Panc1 (cell line): Measurements from ENCODE around the gene GATA5. TPM values are rescaled to one million over a fixed set of nuclear protein-coding genes. Genes with fewer than 3 reads are reported as not detected.

Experiments used
- ATAC-seq: fragments of 200-7000 bp; cut with Tn5 transposase; 2 replicates; pipeline ENCODE4 v1.9.1; 2020; ENCODE audit warnings: mild to moderate bottlenecking, moderate library complexity
- BruUV-seq: library from RNA; stranded (reverse); fragments of 400-500 nt; replicated peaks from 2 replicates; lab custom pipeline; 2021; lab: Mats Ljungman, UMichigan
- CTCF ChIA-PET: fragments of 300-600 bp; sonication (Branson Sonifier 250); formaldehyde crosslinking; loops from one replicate; lab custom pipeline; 2022; ENCODE audit warnings: antibody characterized with exemption; lab: Charles Lee
- POLR2A ChIA-PET: fragments of 300-600 bp; sonication (Branson Sonifier 250); formaldehyde crosslinking; loops from one replicate; lab custom pipeline; 2022; ENCODE audit warnings: antibody characterized with exemption; lab: Charles Lee
- DNase-seq: peaks from one replicate; pipeline ENCODE4 v3.0.0-alpha.2; 2010; ENCODE audit warnings: low read depth, low spot score
- H3K27ac ChIP-seq: 2 replicates; pipeline ENCODE4 v1.5.1; 2011; ENCODE audit warnings: mild to moderate bottlenecking, low read length, inconsistent platforms
- H3K27me3 ChIP-seq: fragments of 200-500 bp; sonication (Bioruptor generic); 2 replicates; pipeline ENCODE4 v1.6.0; 2014; ENCODE audit warnings: low read length, inconsistent platforms; ENCODE audit not compliant: control insufficient read depth, insufficient read depth
- H3K36me3 ChIP-seq: fragments of 200-500 bp; sonication (Bioruptor generic); 2 replicates; pipeline ENCODE4 v1.5.1; 2014; ENCODE audit warnings: inconsistent platforms, mild to moderate bottlenecking, low read length, moderate library complexity; ENCODE audit not compliant: control insufficient read depth, insufficient read depth
- H3K4me1 ChIP-seq: 2 replicates; pipeline ENCODE4 v1.5.1; 2011; ENCODE audit warnings: inconsistent platforms, mild to moderate bottlenecking, low read length, moderate library complexity; ENCODE audit not compliant: control insufficient read depth, insufficient read depth
- H3K4me3 ChIP-seq, 2 experiments: 2 replicates each; pipeline ENCODE4 v1.5.1; 2011 to 2012; ENCODE audit warnings: low read depth in 2 of 2, low read length in 2 of 2, mild to moderate bottlenecking in 2 of 2, inconsistent platforms in 1 of 2, moderate library complexity in 1 of 2
- H3K9me3 ChIP-seq: fragments of 200-500 bp; sonication (Bioruptor generic); 2 replicates; pipeline ENCODE4 v1.5.1; 2014; ENCODE audit warnings: low read depth, mild to moderate bottlenecking, inconsistent platforms, low read length, moderate library complexity; ENCODE audit not compliant: control insufficient read depth, insufficient read depth
- CTCF ChIP-seq: fragments of 450-650 bp; IDR thresholded peaks from 2 replicates; pipeline ENCODE4 v1.5.1; 2017; ENCODE audit warnings: mild to moderate bottlenecking
- POLR2AphosphoS5 ChIP-seq: IDR thresholded peaks from 2 replicates; pipeline ENCODE4 v1.6.1; 2012; ENCODE audit warnings: mild to moderate bottlenecking, low read depth, low read length, moderate library complexity
- SIN3A ChIP-seq: IDR thresholded peaks from 2 replicates; pipeline ENCODE4 v1.6.1; 2012; ENCODE audit warnings: low read depth, mild to moderate bottlenecking, low read length, moderate library complexity, borderline replicate concordance; ENCODE audit not compliant: insufficient read depth
- TCF7L2 ChIP-seq: IDR thresholded peaks from 2 replicates; pipeline ENCODE4 v1.6.1; 2011; ENCODE audit warnings: mild to moderate bottlenecking, low read depth, low read length, inconsistent platforms
- in situ Hi-C: cut with HindIII; loops from 2 replicates; pipeline ENCODE4 v1.10.0; 2016; ENCODE audit warnings: low sequenced_read_pairs, low pct_unique_long_range_greater_than_20kb
- intact Hi-C: fragments of 100-400 bp; cut with micrococcal nuclease; formaldehyde crosslinking; loops from one replicate; pipeline ENCODE4 v1.10.0; 2022; ENCODE audit not compliant: unreplicated experiment
- total RNA-seq: library from RNA; stranded (reverse); gene quantifications from one replicate; pipeline ENCODE4 v1.2.1, GENCODE V29; 2021; ENCODE audit not compliant: unreplicated experiment
- TF ChIP-seq, protein P1 (sequence below), 2 experiments: IDR thresholded peaks; 2 replicates each; pipeline ENCODE4 v1.6.1; 2011 to 2012; ENCODE audit warnings: low read depth in 2 of 2, control low read depth in 1 of 2, low read length in 1 of 2, mild to moderate bottlenecking in 1 of 2, moderate library complexity in 1 of 2; ENCODE audit not compliant: insufficient read depth in 1 of 2

Gene GATA5
- total RNA-seq, 1 experiment from 2014 or later: 53.2 TPM

- intact Hi-C loops (no loop called here), in situ Hi-C loops (no loop called here)
- no TSS peak for BruUV-seq
- Histone ChIP-seq H3K9me3 (no peaks in the 10 kb centered on the region), H3K36me3 (no peaks in the 10 kb centered on the region), H3K4me3 (no peak overlapping the region), H3K27me3 (no peaks in the 10 kb centered on the region), H3K4me1 (no peaks in the 10 kb centered on the region), H3K27ac (no peak overlapping the region)
- CTCF ChIA-PET: interaction anchor here (0.7 kb wide), 1 partner anchor 25 kb away, joined by 3 read pairs; no protein-coding TSS in a partner anchor
- no peak for TF ChIP-seq POLR2AphosphoS5
- no peak for TF ChIP-seq SIN3A
- TF ChIP-seq, protein P1, sequence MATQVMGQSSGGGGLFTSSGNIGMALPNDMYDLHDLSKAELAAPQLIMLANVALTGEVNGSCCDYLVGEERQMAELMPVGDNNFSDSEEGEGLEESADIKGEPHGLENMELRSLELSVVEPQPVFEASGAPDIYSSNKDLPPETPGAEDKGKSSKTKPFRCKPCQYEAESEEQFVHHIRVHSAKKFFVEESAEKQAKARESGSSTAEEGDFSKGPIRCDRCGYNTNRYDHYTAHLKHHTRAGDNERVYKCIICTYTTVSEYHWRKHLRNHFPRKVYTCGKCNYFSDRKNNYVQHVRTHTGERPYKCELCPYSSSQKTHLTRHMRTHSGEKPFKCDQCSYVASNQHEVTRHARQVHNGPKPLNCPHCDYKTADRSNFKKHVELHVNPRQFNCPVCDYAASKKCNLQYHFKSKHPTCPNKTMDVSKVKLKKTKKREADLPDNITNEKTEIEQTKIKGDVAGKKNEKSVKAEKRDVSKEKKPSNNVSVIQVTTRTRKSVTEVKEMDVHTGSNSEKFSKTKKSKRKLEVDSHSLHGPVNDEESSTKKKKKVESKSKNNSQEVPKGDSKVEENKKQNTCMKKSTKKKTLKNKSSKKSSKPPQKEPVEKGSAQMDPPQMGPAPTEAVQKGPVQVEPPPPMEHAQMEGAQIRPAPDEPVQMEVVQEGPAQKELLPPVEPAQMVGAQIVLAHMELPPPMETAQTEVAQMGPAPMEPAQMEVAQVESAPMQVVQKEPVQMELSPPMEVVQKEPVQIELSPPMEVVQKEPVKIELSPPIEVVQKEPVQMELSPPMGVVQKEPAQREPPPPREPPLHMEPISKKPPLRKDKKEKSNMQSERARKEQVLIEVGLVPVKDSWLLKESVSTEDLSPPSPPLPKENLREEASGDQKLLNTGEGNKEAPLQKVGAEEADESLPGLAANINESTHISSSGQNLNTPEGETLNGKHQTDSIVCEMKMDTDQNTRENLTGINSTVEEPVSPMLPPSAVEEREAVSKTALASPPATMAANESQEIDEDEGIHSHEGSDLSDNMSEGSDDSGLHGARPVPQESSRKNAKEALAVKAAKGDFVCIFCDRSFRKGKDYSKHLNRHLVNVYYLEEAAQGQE (IDR thresholded peaks at IDR 0.05; ENCODE audit: insufficient read depth in 1 of 2, low read depth in 2 of 2, low read length in 1 of 2): no peak
- TF ChIP-seq CTCF: no peak
- TF ChIP-seq TCF7L2: no peak
- DNase-seq (no peak), ATAC-seq (no peak)
- POLR2A ChIA-PET: no interaction called here
These were observed 58.9 kb downstream of the GATA5 start for GRCh38 chr20:62416651-62417637.

DNA sequence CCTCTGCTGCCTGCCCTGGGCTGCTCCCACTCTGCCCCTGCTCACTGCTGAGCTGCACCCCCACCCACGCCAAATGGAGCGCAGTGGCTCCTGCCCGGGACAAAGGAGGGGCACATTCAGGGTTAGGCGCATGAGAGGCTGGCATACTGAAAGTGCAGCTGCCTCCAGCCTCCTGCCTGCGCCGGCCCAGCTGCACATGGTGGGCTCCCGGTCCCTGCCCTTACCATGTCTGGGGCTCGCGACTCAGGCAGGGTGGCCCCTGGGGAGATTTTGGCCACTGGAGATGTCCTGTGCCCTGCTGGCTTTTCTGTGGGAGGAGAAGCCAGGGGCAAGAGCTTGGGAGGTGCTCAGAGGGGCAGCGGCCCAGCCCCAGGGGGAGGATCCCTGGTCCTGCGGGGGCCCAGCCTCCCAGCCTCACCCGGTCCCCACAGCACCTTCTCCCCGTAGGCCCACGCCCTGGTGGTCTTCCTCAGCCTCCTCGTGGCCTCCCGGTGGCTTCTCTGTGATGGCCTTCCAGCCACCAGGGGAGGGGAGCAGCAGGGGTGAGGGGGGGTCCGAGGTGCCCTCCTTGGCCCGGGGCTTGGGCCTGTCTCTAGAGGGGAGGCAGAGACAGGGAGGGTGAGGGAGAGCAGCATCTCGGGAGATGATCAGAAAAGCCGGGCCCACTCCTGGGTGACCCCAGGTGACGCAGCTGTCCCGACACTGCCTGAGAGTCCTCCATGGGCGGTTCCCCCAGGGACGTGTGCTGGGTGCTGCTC lies 60.3 kb downstream of the GATA5 start:
- DNase-seq (no peak), ATAC-seq (no peak)
- H3K27me3 ChIP-seq: no peaks in the 10 kb centered on the region
- peaks cover under 1% of the 10 kb centered on the region; the same call in 1 of the 2 replicates for H3K4me1 ChIP-seq
- intact Hi-C loops (no loop called here), in situ Hi-C loops (no loop called here)
- H3K36me3 ChIP-seq: no peaks in the 10 kb centered on the region
- CTCF ChIA-PET: no interaction called here
- POLR2A ChIA-PET: no interaction called here
- no TSS peak for BruUV-seq
- H3K9me3 ChIP-seq: no peaks in the 10 kb centered on the region
- no peak overlapping the region for H3K4me3 ChIP-seq
- no peak for TF ChIP-seq TCF7L2
- no peak for TF ChIP-seq SIN3A
- TF ChIP-seq CTCF: no peak
- TF ChIP-seq, protein P1 (IDR thresholded peaks at IDR 0.05; ENCODE audit: insufficient read depth in 1 of 2, low read depth in 2 of 2, low read length in 1 of 2): no peak
- no peak for TF ChIP-seq POLR2AphosphoS5
- H3K27ac ChIP-seq: no peak overlapping the region
